Measurements from ENCODE around the gene LRRC15.

The LRRC15 gene

GRCh38 chr3:194314388-194315068, 55.0 kb downstream of the LRRC15 start:
- Histone ChIP-seq H3K36me3 (no peaks in the 10 kb centered on the region), H3K4me3 (ENCODE audit: low read depth, low read length) (peak overlapping the region; percentile 54), H3K4me1 (peaks cover 29% of the 10 kb centered on the region), H3K9me3 (no peaks in the 10 kb centered on the region), H3K27me3 (no peaks in the 10 kb centered on the region)
- DNase-seq = no peak
- TF ChIP-seq CTCF (IDR thresholded peaks at IDR 0.05; ENCODE audit: low read depth, low read length) = no peak

- H3K36me3 ChIP-seq = no peaks in the 10 kb centered on the region
- no peak overlapping the region for H3K4me3 ChIP-seq (ENCODE audit: low read depth, low read length)
- DNase-seq = peak; percentile 51
- H3K4me1 ChIP-seq = peaks cover 32% of the 10 kb centered on the region
- H3K9me3 ChIP-seq = no peaks in the 10 kb centered on the region
- H3K27me3 ChIP-seq = no peaks in the 10 kb centered on the region
- TF ChIP-seq CTCF (IDR thresholded peaks at IDR 0.05; ENCODE audit: low read depth, low read length) = peak; percentile 39
These were observed 55.8 kb downstream of the LRRC15 start for GRCh38 chr3:194313560-194314387.

- no peaks in the 10 kb centered on the region for H3K36me3 ChIP-seq
- peak; percentile 49 for DNase-seq
- H3K4me1 ChIP-seq = peaks cover 38% of the 10 kb centered on the region
- no peaks in the 10 kb centered on the region for H3K27me3 ChIP-seq
- no peak overlapping the region for H3K4me3 ChIP-seq (ENCODE audit: low read depth, low read length)
- no peaks in the 10 kb centered on the region for H3K9me3 ChIP-seq
- TF ChIP-seq CTCF (IDR thresholded peaks at IDR 0.05; ENCODE audit: low read depth, low read length) = no peak
These were observed 56.7 kb downstream of the LRRC15 start for GRCh38 chr3:194312743-194313281.

- no peak for DNase-seq
- H3K27me3 ChIP-seq = no peaks in the 10 kb centered on the region
- H3K4me1 ChIP-seq = peaks cover 38% of the 10 kb centered on the region
- no peaks in the 10 kb centered on the region for H3K36me3 ChIP-seq
- no peaks in the 10 kb centered on the region for H3K9me3 ChIP-seq
- H3K4me3 ChIP-seq (ENCODE audit: low read depth, low read length) = no peak overlapping the region
- no peak for TF ChIP-seq CTCF (IDR thresholded peaks at IDR 0.05; ENCODE audit: low read depth, low read length)
These were observed 57.3 kb downstream of the LRRC15 start for GRCh38 chr3:194312186-194312742.

- Histone ChIP-seq H3K4me1 (peaks cover 43% of the 10 kb centered on the region), H3K9me3 (no peaks in the 10 kb centered on the region), H3K36me3 (no peaks in the 10 kb centered on the region), H3K27me3 (no peaks in the 10 kb centered on the region), H3K4me3 (ENCODE audit: low read depth, low read length) (no peak overlapping the region)
- no peak for DNase-seq
- TF ChIP-seq CTCF (IDR thresholded peaks at IDR 0.05; ENCODE audit: low read depth, low read length) = no peak
These were observed 58.5 kb downstream of the LRRC15 start for GRCh38 chr3:194311000-194311399.
